Measurements from ENCODE around the gene PSMB11.

The PSMB11 gene

GRCh38 chr14:23017091-23017490, 24.9 kb upstream of the PSMB11 start:
- DNase-seq: no peak

GRCh38 chr14:23018107-23018506, 23.9 kb upstream of the PSMB11 start:
- DNase-seq: no peak

- no peak for DNase-seq
Measured at GRCh38 chr14:23020143-23021128, 21.6 kb upstream of the PSMB11 start.

- DNase-seq: no peak
Measured at GRCh38 chr14:23021434-23021833, 20.6 kb upstream of the PSMB11 start.

DNA sequence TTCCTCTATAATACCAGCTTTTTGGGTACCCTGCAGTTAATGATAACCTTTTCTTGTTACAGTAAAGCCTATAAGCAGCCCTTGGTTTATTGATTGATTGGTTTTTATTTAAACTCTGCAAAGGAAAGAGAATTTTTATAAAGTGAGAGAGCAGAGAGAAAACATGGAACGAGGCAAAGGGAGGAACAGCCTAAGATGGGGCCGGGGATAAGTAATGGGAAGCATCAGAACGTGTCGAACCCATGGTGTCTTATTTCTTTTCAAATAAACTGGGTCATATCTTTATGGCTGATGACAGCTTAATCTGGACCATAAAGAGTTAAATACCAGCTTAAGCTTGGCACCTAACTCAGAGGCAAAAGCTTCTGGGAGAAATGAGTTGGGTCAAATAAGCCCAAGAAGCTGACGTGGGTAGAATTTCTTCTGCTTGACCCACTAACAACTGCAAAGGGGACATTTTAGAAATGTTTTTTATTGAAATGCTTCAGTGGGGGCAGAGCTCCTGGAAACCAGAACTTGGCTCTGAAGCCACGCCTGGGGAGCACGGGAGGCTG, 20.0 kb upstream of the PSMB11 start:
- DNase-seq: no peak

DNA sequence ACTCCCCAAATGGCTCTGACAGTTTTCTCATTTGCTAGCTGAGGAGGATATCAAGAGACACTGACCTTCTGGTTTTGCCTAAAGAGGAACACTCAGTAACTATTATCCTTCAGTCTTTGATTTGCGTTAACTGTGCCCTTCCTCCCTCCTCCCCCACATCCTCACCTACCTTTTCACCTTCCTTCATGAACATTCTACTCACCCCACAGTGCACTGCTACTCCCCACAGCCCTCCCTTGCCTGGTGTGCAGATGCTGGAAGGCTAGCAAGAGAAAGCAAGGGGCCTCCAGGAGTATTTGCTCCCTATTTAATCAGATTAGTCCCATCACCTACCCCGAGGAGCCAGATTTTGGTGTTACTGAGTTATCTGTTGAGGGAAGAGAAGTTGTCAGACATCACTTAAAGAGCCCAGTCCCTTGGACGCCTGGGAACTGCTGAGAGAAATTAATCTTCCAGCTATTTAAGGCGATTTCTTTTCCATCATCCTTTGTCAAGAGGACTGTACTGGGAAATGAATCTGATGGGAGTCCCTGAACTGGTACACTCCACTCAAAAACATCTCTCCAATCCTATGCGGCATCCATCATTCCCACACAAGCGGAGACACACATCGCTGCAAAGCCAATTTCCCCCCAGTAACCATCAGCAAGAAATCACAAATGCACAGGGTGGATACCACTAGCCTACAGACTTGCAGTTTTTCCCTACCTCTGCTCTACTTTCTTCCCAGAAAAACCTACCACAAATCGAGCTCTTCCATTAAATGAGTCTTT, 18.8 kb upstream of the PSMB11 start:
- no peak for DNase-seq

GRCh38 chr14:23023795-23024152, 18.2 kb upstream of the PSMB11 start:
- no peak for DNase-seq

GRCh38 chr14:23024612-23025075, 17.4 kb upstream of the PSMB11 start:
- DNase-seq: no peak

DNA sequence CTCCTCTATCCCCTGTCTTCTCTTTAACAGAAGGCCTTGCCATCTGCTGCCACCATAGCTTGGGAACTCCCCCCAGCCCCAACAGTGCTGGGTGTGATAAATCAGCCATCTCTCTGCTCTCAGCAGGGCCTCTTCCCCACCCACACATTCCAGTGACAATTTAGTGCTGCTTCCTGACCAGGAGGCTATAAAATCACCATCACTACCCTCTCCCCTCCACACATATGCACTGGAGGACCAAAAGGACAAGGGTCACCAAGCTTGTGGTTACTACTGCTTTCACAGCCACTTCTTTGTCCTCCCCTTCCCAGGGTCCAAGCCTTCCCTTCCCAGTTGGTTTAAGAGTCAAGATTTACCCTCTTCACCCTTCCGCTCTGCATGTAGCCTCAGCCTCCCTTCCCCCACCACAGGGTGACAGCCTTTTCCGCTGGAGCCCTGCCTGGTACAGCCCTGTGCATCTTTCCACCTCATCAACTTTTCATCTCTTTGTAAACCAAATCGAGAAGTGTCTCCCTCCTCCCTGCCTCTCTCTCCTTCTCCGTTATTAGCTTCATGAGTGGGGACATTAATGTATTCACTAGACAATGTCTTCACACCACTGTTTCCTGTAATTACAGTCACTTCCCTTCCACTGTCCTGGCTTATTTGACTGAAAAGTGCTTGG, 16.7 kb upstream of the PSMB11 start:
- no peak for DNase-seq

- DNase-seq: peak; percentile 43
Measured at GRCh38 chr14:23028799-23029198, 13.2 kb upstream of the PSMB11 start.

DNA sequence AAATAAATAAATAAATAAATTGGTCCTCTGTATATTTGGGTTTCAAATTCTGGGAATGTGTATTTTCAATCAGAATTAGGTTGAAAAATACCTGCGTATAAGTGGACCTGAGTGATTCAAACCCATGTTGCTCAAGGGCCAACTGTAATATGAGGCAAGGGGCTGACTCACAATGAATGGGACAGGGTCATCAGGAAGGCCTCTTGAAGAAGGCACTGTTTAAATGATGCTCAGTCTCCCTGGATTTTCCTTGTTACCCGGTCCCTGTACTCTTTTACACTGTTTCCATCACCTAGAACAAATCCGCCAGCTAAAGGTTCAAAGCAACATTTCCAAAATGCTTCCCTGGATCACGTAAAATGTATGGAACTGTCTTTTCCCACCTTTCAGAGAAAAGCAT, 11.1 kb upstream of the PSMB11 start:
- DNase-seq: no peak

DNA sequence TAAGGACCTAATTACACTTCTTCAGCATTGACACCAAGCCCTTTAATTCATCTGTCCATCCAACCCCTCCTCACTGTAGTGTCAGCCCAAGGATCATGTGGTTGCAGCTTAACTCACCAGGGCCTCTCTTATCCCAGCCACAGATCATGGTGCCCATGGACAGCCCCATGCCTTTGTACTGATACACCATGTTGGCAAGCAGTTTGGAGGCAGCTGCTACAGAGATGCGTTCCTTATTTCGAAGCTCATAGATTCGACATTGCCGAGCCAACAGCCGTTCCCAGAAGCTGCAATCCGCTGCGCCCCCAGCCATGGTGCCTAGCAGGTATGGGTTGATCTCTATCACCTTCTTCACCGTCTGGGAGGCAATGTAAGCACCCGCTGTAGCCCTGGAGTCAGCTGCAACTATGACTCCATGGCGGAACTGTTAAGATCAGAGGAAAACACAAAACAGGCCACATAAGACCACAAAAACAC, 8.7 kb upstream of the PSMB11 start:
- no peak for DNase-seq

GRCh38 chr14:23033801-23034497, 8.1 kb upstream of the PSMB11 start:
- no peak for DNase-seq

DNA sequence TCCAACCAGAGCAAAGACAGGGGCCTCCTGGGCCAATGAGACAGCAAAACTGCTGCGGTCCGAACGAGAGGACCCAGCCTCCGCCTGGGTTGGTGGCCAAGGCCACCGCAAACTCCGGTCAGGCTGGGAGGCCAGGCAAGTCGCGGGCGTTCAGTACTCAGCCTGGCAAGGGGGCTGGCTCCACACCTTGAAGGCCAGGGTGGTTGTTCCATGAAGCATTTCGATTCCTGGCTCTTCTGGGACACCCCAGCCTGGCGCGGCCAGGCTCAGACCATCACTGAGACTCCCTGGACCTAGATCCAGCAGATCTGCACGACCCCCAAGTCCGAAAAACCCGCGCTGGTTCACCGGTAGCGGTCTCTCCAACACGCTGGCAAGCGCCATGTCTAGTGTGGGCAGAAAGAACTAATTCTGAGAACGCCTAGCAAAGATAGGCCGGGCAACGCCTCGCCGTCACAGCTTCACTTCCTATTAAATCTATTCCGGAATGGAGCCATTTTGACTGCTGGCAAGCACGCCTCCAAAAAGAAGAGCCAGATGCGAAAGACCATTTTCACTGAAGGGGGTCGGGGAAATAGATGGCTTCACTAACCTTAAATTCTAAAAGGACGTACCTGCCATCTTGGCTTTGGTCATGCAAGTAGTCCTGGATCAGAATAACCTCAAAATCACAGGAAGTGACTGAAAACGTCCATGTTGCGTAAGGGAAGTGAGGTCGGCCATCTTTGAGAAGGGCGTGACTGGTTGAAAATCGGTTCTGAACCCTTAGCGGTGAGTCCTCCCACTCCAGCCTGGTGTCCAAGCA, 7.3 kb upstream of the PSMB11 start, which contains the start of gene PSMB5:
TSS of gene PSMB5 (minus strand) at position 403 of the 805 bp plus-strand sequence. CDS start at position 384, 19 bp downstream.
- DNase-seq: peak; percentile 94

DNA sequence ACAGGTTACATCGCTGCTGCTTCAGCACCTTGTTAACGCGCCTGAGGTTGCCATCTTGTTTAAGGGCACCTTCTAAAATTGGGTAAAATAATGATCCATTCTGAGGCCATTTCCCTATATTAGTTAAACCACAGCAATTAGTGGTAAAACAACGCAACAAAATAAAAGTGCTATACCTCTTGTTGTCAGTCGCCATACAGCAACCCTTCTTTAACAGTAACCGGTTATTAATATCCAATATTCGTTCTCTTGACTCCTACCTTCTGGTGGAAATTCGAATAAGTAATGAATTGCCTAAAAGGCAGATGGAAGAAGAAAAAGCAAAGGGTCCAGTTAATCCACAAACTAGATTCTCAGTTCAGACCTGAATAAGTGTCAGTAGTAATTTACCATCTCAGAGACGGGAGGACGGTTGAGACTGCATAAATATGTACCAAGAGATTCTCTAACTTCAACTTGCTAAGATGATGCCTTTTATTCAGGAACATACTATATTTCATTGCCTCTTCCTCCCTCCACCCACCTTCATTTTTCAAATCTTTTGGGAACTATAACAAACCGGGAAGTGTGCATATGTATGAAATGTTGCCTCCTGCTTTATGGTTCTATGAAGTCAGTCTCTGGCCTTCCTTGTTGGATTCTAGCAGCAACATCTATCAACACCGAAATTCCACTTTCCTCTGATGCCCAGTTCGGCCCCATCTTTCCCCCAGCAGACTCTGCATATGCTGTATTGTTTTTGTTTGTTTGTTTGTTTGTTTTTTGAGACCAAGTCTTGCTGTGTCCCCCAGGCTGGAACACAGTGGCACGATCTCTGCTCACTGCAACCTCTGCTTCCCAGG, 6.5 kb upstream of the PSMB11 start:
- DNase-seq: no peak

GRCh38 chr14:23040100-23040499, 1.9 kb upstream of the PSMB11 start:
- no peak for DNase-seq

- no peak for DNase-seq
Measured at GRCh38 chr14:23041729-23042128, 283 bp upstream of the PSMB11 start.

DNA sequence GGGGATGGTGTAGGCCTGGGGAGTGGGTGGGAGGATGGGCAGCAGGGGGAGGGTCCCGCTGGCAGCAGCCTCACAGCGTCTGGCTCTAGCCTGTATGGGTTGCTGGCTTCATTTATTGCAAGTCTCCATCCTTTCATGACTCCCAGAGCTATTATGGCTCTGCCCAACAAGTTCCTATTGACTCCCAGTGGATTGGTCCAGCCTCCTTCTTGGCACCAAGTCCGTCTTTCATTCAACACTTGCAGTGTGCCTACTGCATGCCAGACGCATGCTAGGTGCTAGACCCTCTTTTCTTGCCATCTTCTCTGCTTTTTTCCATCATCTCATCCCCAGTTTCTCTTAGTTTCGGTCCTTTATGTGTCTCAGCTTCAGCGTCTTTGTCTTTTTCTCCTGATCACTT, 1.1 kb downstream of the PSMB11 start:
- no peak for DNase-seq

DNA sequence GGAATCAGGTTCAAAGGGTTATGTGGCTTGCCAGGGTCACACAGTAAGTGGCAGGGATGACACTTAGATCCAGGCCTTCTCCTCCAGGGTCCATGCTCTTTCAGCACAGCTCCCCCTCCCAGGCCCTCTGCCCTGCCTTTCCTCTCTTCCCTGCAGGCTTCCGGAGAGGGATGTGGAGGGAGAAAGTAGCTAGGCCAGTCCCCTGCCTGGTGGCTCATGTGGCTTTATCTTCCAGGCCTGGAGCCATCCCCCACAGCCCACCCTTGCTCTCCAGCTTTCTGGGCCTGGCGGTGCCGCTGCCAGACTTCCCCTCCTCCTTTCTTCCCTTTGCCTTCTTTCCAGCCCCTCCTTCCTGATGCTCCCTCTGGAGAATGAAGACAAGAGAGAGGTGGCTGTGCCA, 1.7 kb downstream of the PSMB11 start:
- DNase-seq: no peak

- DNase-seq: no peak
Measured at GRCh38 chr14:23044840-23045239, 2.8 kb downstream of the PSMB11 start.
